Measurements from ENCODE around the gene NPIPA5.
"Not testable (repeated sequence)": the region's sequence is repeated elsewhere in the genome, so short reads cannot be mapped to it uniquely, and the experiment has no call there.

The NPIPA5 gene

DNA sequence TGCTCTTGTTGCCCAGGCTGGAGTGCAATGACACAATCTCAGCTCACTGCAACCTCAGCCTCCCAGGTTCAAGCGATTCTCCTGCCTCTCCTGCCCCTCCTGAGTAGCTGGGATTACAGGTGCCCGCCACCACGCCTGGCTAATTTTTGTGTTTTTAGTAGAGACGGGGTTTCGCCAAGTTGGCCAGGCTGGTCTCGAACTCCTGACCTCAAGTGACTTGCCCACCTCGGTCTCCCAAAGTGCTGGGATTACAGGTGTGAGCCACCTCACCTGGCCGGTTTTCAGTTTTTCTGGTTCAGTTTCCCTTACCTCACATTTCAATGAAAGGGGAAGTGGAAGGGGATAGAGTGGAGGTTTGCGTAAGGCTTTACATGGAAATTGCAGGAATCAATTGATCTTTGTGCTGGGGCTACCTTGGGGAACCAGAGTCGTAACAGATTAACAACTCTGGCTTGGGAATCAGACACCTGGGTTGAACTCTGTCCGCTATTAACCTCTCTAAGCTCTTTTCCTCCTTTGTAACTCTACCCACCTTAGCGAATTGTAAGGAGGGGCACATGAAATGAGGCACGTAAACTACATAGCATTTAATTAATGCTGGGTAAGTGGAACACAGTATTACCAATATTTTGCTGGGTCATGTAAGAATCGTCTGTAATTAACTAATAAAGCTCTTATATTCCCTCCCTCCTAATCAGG lies 20.7 kb upstream of the NPIPA5 start:
- H3K4me3 ChIP-seq (replicated peaks; ENCODE audit: low read depth, low read length) = no peak overlapping the region
- TF ChIP-seq, protein P1, sequence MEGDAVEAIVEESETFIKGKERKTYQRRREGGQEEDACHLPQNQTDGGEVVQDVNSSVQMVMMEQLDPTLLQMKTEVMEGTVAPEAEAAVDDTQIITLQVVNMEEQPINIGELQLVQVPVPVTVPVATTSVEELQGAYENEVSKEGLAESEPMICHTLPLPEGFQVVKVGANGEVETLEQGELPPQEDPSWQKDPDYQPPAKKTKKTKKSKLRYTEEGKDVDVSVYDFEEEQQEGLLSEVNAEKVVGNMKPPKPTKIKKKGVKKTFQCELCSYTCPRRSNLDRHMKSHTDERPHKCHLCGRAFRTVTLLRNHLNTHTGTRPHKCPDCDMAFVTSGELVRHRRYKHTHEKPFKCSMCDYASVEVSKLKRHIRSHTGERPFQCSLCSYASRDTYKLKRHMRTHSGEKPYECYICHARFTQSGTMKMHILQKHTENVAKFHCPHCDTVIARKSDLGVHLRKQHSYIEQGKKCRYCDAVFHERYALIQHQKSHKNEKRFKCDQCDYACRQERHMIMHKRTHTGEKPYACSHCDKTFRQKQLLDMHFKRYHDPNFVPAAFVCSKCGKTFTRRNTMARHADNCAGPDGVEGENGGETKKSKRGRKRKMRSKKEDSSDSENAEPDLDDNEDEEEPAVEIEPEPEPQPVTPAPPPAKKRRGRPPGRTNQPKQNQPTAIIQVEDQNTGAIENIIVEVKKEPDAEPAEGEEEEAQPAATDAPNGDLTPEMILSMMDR (IDR thresholded peaks at IDR 0.05; ENCODE audit: low read length, missing control alignments) = no peak
- DNase-seq (ENCODE audit: low read depth) = no peak

DNA sequence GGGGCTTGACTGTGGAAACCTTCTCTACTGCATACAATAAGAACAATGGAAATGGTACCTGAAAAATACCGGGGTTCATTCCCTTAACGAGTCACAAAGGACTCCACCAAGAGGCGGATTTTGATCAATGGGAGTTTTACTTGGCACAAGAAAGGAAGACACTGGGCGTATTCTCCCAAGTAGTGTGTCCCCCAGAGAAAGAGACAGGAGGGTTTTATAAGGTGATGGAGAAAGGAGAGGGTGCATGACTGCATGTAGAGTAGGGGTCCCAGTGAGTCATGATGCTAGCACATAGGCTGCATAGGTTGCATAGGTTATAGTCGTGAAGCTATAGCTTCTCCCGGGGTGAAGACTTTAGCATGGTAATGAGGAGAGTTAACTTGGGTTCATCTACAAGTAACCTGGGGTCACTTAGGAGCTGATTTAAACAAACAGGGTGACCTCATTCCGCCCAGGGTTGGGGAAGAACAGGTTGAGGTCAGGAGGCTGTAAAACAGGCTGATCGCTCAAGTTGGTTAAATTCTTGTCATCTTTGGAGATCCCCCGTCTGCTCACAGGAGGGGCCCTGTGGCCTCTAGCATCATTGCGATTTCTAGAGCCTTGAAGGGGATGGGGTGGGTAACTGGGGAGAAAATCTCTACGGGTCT lies 19.0 kb upstream of the NPIPA5 start:
- DNase-seq (ENCODE audit: low read depth) = no peak
- no peak overlapping the region for H3K4me3 ChIP-seq (replicated peaks; ENCODE audit: low read depth, low read length)
- TF ChIP-seq, protein P1 (IDR thresholded peaks at IDR 0.05; ENCODE audit: low read length, missing control alignments) = no peak

DNA sequence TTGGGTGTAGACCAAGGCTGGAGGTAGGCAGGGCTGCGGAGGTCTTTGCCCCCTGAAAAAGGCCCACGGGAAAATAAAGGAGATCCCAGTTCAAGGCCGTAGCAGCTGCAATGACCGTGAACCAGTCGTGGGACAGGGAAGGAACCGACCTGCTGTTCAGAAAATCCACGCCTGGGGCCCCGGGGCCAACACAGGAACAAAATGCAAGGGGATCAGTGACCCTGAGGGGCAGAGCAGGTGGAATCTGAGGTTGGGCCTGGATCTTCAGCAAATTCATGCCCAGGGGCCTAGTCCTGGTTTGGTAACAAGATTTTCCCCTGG lies 18.4 kb upstream of the NPIPA5 start:
- not testable (repeated sequence) for DNase-seq (ENCODE audit: low read depth); H3K4me3 ChIP-seq (replicated peaks; ENCODE audit: low read depth, low read length)

DNA sequence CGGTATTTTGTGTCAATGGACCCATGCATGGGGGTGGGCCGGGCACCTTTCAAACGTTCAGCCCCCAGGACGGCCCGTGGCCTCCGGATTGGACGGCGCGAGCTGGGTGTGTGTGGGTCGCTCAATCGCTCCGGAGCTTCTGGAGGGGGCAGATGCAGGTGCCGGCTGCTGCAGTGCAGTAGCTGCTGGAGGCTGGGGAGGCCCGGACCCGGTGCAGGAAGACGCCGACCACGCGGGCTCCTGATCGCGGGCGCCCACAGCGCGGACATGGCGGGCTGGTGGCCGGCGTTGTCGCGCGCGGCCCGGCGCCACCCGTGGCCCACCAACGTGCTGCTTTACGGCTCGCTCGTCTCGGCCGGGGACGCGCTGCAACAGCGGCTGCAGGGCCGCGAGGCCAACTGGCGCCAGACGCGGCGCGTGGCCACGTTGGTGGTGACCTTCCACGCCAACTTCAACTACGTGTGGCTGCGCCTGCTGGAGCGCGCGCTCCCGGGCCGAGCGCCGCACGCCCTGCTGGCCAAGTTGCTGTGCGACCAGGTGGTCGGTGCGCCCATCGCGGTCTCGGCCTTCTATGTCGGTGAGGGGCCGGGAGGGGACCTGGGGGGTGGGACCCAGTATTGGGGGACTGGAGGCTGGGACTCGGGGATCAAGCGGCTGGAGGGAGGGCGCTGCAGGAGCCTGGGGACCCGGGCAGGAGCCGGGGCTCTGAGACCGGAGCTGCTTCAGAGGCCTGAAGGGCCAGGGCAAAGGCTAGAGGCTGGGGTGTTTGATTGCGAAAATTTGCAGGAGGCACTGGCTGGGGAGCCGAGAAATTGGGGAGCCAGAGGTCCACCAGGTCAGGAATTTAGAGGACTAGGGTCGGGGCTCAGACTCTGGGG lies 17.8 kb upstream of the NPIPA5 start, which contains the start of gene MPV17L:
TSS of gene MPV17L (plus strand) at position 124 of the 878 bp plus-strand sequence. CDS start at position 268, 144 bp downstream.
- H3K4me3 ChIP-seq (replicated peaks; ENCODE audit: low read depth, low read length) = peak within 1 kb of the TSS; percentile 29
- peak; percentile 8 for DNase-seq (ENCODE audit: low read depth)

DNA sequence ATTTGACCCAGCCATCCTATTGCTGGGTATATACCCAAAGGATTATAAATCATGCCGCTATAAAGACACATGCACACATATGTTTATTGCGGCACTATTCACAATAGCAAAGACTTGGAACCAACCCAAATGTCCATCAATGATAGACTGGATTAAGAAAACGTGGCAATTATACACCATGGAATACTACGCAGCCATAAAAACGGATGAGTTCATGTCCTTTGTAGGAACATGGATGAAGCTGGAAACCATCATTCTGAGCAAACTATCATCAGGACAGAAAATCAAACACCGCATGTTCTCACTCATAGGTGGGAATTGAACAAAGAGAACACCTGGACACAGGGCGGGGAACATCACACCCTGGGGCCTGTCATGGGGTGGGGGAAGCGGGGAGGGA lies 14.9 kb upstream of the NPIPA5 start:
- DNase-seq (ENCODE audit: low read depth); H3K4me3 ChIP-seq (replicated peaks; ENCODE audit: low read depth, low read length): not testable (repeated sequence)

DNA sequence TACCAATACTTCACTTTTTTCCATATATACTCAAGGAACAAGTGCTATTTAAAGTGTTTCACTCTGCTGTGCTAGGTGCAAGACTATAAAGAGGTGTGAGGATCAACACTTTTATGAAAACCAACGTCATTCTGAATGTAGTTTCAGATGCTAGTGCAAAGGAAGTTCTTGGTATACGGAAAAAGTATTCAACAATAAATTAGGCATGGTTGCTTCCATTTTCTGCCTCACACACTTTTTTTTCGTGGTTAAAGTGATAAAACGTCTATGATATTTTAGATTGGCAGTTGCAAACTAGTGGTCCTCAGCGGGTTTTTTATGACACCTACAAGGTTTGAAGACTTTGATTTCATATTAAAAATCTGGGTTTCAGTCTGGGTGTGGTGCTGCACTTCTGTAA lies 11.8 kb upstream of the NPIPA5 start:
- H3K4me3 ChIP-seq (replicated peaks; ENCODE audit: low read depth, low read length); DNase-seq (ENCODE audit: low read depth): not testable (repeated sequence)

DNA sequence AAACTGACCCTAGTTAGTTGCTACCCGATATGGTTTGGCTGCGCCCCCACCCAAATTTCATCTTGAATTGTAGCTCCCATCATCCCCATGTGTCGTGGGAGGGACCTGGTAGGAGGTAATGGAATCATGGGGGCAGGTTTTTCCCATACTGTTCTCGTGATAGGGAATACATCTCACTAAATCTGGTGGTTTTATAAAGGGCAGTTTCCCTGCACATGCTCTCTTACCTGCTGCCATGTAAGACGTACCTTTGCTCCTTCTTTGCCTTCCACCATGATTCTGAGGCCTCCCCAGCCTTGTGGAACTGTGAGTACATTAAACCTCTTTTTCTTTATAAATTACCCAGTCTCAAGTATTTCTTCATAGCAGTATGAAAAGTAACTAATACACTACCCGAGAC lies 10.0 kb upstream of the NPIPA5 start:
- not testable (repeated sequence) for H3K4me3 ChIP-seq (replicated peaks; ENCODE audit: low read depth, low read length); DNase-seq (ENCODE audit: low read depth)

DNA sequence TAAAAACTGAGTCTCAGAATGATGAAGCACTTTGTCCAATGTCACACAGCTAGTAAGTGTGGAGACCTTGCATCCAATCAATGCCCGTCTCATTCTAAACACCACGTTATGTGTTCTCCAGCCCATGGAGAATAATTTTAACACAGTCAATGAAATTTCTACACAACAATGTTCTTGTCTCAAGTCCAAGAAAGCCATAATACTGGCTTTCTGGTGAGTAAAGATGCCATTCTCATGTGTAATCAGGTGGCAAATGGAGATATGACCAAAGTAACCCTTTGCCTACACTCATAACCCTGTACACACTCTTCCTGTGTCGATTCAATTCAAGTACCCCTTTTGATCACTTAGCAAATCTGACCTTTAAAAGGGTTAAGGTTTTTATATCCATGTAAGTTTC lies 4.7 kb upstream of the NPIPA5 start:
- not testable (repeated sequence) for H3K4me3 ChIP-seq (replicated peaks; ENCODE audit: low read depth, low read length)

DNA sequence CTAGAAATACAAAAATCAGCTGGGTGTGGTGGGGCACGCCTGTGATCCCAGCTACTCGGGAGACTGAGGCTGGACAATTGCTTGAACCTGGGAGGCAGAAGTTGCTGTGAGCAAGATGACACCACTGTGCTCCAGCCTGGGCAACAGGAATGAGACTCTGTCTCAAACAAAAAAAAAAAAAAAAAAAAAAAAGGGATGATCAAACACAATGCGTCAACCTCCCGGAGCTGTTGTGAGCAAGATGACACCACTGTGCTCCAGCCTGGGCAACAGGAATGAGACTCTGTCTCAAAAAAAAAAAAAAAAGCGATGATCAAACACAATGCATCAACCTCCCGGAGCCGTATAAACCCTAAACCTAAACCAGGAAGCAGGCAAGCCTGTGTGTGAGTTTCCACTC lies 20.6 kb downstream of the NPIPA5 start:
- DNase-seq (ENCODE audit: low read depth); H3K4me3 ChIP-seq (replicated peaks; ENCODE audit: low read depth, low read length): not testable (repeated sequence)

More for the DNA sequence above, 4.7 kb upstream of the NPIPA5 start:
- peak; percentile 46 for DNase-seq (ENCODE audit: low read depth)

DNA sequence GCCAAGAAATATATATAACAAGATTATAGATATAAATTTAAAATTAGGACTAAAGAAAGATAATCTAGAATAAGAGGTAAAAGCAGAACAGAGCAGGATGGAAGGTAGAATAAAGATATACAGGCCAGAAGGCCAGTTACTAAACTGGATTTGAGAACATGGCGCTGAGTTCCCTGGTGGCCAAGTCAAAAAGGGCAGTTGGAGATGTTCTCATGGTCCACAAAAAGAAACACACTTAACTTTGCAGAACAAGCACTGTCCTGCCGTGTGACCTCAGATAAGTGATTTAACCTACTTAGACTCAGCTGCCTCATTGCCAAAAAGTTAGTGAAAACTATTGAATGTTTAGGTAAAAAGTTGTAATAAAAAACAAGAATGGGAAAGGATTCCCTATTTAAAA lies 23.2 kb downstream of the NPIPA5 start:
- DNase-seq (ENCODE audit: low read depth) = not testable (repeated sequence)

DNA sequence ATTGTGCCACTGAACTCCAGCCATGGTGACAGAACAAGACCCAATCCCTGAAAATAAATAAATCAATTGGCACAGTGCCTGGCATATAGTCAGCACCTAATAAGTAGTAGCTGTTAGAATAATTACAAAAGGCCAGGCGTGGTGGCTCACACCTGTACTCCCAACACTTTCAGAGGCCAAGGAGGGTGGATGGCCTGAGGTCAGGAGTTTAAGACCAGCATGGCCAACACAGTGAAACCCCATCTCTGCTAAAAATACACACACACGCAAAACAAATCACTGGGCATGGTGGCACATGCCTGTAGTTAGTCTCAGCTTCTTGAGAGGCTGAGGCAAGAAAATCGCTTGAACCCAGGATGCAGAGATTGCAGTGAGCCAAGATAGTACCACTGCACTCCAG lies 25.2 kb downstream of the NPIPA5 start:
- not testable (repeated sequence) for H3K4me3 ChIP-seq (replicated peaks; ENCODE audit: low read depth, low read length); DNase-seq (ENCODE audit: low read depth)

More for the DNA sequence above, 23.2 kb downstream of the NPIPA5 start:
- not testable (repeated sequence) for H3K4me3 ChIP-seq (replicated peaks; ENCODE audit: low read depth, low read length)

DNA sequence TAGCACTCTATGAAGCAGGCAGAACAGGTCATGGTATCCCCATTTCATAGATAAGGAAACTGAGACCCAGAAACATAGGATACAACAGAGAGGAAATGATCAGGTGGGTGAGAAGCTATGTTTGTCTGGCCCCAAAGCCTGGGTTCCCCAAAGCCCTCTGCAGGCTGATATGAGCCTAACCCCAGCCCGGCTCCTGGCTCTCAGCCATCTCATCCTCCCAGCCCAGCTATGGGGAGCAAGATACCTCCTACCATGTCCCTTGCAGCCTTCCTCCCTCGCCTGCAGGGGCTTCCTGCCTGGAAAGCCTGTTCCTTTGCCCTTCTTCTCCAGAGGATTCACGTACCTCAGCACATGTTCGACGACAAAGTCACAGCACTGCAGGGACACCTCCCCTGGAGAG lies 26.3 kb downstream of the NPIPA5 start:
- DNase-seq (ENCODE audit: low read depth); H3K4me3 ChIP-seq (replicated peaks; ENCODE audit: low read depth, low read length): not testable (repeated sequence)

DNA sequence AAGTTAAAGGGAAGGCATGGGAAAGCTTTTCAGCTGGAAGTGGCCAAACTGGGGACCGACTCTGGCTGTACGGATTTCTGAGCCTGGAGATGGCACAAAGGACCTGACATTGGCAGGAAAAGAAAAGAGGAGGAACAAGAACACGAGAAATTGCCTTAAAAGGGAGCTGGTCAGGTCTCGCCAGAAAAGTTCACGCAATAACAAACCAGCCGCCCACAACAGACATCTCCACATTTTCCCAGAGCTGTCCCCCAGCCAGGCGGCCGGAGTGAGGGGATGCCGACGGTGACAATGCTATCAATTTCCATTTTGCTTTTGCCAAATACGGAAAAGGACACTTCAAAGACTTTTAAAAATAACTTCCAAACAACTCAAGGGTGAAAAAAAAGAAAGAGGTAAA lies 26.8 kb downstream of the NPIPA5 start:
- not testable (repeated sequence) for DNase-seq (ENCODE audit: low read depth); H3K4me3 ChIP-seq (replicated peaks; ENCODE audit: low read depth, low read length)

DNA sequence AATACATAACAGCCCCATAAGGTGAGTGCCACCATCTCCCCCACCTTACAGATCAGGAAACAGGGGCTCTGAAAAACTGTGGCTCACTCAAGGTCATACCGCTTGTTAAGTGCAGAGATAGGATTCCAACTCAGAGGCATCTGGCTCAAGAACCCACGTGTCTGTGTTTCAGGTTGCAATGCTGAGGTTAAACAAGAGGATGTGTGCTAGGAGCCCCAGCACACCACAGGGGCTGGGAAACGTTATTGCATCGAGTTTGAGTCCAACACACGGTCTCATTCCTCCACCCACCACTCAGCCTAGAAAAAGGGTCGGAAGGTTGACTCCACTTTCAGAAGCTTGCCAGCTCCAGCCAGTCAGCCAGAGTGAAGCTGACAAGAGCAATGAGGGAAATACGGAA lies 29.4 kb downstream of the NPIPA5 start:
- not testable (repeated sequence) for H3K4me3 ChIP-seq (replicated peaks; ENCODE audit: low read depth, low read length); DNase-seq (ENCODE audit: low read depth)

DNA sequence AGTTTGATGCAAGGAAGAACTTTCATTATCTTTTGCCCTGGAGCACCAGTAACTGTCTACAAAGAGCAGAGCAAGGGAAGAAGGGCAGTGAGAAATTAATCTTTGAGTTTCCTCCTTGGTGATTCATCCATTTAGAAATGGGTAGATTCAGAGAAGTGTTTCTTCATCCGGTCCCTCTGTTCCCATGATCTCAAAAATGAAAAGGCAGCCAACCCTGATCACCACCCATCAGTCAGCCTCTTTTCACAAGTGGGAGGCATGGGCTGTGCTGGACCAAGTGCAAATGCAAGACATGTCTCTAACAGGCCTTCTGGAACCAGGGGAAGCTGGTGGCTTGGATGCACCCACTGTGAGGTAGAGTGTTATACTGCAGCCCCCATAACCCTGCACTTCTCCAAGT lies 35.8 kb downstream of the NPIPA5 start:
- not testable (repeated sequence) for H3K4me3 ChIP-seq (replicated peaks; ENCODE audit: low read depth, low read length); DNase-seq (ENCODE audit: low read depth)

DNA sequence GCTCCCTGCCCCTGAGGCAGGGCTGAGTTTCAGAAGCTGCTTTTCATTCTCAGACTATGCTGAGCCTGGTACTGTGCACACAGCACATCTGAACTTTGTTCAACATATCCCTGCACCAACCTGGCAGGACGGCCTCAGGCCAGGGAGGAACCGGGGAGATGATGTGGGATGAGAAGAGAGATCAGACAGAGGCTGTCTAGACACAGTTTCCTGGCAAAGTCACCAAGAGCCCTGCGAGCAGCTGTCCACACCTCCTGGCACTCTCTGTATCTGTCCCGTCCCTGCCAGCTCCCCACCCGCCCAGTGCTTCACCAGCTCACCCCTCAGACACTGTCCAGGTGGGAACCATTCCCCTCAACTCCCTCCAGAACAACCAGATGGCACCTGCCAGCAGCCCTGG lies 39.1 kb downstream of the NPIPA5 start:
- H3K4me3 ChIP-seq (replicated peaks; ENCODE audit: low read depth, low read length); DNase-seq (ENCODE audit: low read depth): not testable (repeated sequence)
